Stromal cell of bone marrow (primary cell): Measurements from ENCODE around the gene CLTB.
"Not testable (repeated sequence)": the region's sequence is repeated elsewhere in the genome, so short reads cannot be mapped to it uniquely, and the experiment has no call there.

Experiments
- DNase-seq: peaks from one replicate; pipeline ENCODE4 v3.0.0-alpha.2; 2012; ENCODE audit warnings: low read depth

CLTB gene, protein sequence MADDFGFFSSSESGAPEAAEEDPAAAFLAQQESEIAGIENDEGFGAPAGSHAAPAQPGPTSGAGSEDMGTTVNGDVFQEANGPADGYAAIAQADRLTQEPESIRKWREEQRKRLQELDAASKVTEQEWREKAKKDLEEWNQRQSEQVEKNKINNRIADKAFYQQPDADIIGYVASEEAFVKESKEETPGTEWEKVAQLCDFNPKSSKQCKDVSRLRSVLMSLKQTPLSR

GRCh38 chr5:176415952-176416924 is at the start of gene CLTB:
Gene CLTB, minus strand, starts transcription at chr5:176416539. Its CDS starts 176 bp downstream, at chr5:176416363.
- peak; percentile 67 for DNase-seq

- DNase-seq: no peak
Measured at GRCh38 chr5:176463113-176463764, 46.9 kb upstream of the CLTB start.

GRCh38 chr5:176461349-176461748 is 45.0 kb upstream of the CLTB start:
- no peak for DNase-seq

GRCh38 chr5:176458904-176459561 is 42.7 kb upstream of the CLTB start:
- no peak for DNase-seq

- no peak for DNase-seq
Measured at GRCh38 chr5:176454724-176455394, 38.5 kb upstream of the CLTB start.

- no peak for DNase-seq
Measured at GRCh38 chr5:176450077-176450476, 33.7 kb upstream of the CLTB start.

GRCh38 chr5:176447978-176448608 is 31.8 kb upstream of the CLTB start, which contains the start of gene FAF2:
Gene FAF2, plus strand, starts transcription at chr5:176448385. Its CDS starts 23 bp downstream, at chr5:176448408.
- DNase-seq: peak; percentile 96

GRCh38 chr5:176447591-176447977 is 31.2 kb upstream of the CLTB start:
- no peak for DNase-seq

DNA sequence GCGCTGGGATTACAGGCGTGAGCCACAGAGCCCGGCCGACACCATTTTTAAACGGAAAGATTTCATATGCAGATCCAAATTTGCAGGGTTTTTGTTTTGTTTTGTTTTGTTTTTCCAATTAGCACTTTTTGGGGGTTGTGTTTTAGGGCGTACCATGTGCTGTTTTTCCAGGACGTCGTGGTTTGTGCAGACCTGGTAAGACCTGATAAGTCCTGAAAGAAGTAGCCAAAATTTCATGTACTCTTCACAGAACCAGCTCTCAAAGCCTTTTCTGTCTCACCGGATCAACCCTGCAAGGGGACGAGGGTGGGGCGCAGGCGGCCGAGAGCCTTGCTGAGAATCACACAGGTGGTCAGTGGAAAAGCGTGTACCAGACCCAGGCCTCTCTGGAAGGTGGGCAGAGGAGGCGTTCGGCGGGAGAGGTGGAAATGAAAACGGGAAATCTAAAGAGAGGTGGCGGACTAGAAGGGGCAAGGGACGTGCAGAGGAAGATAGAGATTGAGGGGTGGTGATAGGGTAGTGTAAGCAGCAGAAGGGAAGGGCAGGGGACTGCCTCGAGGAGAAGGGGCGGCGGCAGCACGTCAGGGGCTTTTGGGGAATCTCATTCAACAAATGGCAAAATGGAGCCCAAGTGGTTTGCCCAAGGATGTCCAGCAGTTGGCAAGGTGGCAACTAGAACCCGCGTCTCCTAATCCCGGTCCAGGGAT is 30.7 kb upstream of the CLTB start:
- DNase-seq: no peak

DNA sequence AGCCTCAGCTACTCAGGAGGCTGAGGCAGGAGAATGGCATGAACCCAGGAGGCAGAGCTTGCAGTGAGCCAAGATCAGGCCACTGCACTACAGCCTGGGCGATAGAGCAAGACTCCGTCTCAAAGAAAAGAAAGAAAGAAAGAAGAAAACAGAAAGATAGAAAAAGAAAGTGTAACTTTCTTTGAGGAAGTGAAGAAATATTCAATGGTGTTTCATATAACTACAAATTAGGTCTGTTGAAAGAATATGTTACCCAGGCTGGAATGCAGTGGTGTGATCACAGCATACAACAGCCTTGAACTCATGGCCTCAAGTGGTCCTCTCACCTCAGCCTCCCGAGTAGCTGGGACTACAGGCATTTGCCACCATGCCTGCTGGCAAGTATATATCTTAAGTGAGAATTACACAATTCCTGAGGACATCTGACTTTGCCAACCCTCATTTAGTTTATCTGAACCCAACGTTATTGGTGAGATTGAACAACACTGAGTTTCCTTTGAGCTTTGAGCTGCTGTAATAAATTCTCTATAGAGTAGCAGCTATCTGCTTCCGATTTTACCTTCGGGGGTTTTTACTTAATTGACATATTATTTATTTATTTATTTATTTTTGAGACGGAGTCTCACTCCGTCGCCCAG is 29.8 kb upstream of the CLTB start:
- DNase-seq: no peak

DNA sequence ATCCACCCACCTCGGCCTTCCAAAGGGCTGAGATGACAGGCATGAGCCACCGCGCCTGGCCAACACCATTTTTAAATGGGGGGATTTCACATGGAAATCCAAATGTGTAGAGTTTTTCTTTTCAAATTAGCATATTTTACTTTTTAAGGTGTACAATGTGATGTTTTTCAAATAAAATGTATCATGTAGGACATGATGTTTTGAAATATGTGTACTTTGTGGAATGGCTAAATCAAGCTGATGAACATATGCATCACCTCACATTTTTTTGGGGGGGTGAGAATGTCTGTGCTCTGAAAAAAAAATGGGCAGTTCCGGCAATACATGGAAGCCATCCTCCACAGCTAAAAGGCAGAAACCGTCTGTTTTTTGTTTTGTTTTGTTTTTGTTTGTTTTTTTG is 28.4 kb upstream of the CLTB start:
- DNase-seq: no peak

DNA sequence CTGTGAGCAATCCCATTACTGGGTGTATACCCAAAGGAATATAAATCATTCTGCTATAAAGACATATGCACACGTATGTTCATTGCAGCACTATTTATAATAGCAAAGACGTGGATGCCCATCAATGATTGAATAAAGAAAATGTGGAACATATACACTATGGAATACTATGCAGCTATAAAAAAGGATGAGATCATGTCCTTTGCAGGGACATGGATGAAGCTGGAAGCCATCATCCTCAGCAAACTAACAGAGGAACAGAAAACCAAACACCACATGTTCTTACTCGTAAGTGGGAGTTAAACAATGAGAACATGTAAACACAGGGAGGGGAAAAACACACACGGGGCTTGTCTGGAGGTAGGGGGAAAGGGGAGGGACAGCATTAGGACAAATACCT is 26.6 kb upstream of the CLTB start:
- not testable (repeated sequence) for DNase-seq

- DNase-seq: no peak
Measured at GRCh38 chr5:176441921-176442323, 25.6 kb upstream of the CLTB start.

GRCh38 chr5:176440927-176441706 is 24.8 kb upstream of the CLTB start:
- DNase-seq: no peak

- peak; percentile 48 for DNase-seq
Measured at GRCh38 chr5:176438959-176439757, 22.8 kb upstream of the CLTB start.

DNA sequence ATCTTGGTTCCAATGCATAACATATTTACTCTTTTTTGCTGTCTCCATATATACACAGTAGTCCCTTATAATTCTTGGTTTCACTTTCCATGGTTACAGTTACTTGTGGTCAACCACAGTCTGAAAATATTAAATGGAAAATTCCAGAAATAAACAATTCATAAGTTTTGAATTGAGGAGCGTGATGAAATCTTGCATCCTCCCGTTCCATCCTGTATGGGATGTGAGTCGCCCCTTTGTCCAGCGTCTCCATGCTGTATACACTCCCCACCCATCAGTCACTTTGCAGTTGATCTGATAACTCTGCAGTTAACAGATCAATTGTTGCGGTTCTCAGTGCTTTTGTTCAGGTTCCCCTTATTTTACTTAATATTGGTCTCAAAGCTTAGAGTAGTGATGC is 20.3 kb upstream of the CLTB start:
- peak; percentile 51 for DNase-seq

DNA sequence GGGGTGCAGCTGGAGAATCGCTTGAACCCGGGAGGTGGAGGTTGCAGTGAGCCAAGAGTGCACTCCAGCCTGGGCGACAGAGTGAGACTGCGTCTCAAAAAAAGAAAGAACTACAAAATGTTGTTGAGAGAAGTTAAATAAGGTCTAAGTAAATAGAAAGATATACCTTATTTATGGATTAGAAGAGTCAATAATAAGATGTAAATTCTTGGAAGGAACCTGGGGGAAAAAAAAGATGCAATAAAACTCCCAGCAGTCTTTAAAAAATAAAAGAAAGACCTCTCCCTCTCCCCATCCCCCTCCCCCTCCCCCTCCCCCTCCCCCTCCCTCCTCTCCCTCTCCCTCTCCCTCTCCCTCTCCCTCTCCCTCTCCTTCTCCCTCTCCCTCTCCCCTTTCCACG is 16.4 kb upstream of the CLTB start:
- DNase-seq: no peak

- DNase-seq: no peak
Measured at GRCh38 chr5:176429972-176430371, 13.6 kb upstream of the CLTB start.
